Measurements from ENCODE around the gene ESRP2. TPM values are rescaled to one million over a fixed set of nuclear protein-coding genes. Genes with fewer than 3 reads are reported as not detected.

Gene ESRP2
- total RNA-seq, 4 donors from 2014 or later = 0.13 to 2.9 TPM; not detected in 2

Small RNAs within 50 kb of the gene (small RNA-seq; reads per million reads assigned to genes)
- gene RF00554 (0 reads per million in 4 donors), gene RNU6-1262P (0 reads per million in 4 donors)

Other genes with a start within 250 kb of the ESRP2 start
- 1 to 10 TPM; 1.0 to 3.0 (median 1.8) TPM for gene DPEP2, start 236.6 kb downstream of the ESRP2 start, total RNA-seq
- not detected for gene DPEP2NB, start 220.2 kb downstream of the ESRP2 start, total RNA-seq
- gene DDX28, start 212.9 kb downstream of the ESRP2 start, total RNA-seq = 10 to 100 TPM in 1 of 4 donors, 1 to 10 TPM in 3; 6.5 to 10.4 (median 8.0) TPM
- gene DUS2, start 212.8 kb downstream of the ESRP2 start, total RNA-seq = 10 to 100 TPM in 1 of 4 donors, 1 to 10 TPM in 3; 7.2 to 15.0 (median 8.7) TPM
- 10 to 100 TPM; 42.4 to 50.6 (median 49.3) TPM for gene NFATC3, start 150.8 kb downstream of the ESRP2 start, total RNA-seq
- gene PLA2G15, start 9.2 kb upstream of the ESRP2 start, total RNA-seq = 10 to 100 TPM in 3 of 4 donors, 1 to 10 TPM in 1; 4.5 to 18.0 (median 11.7) TPM
- gene SLC7A6, start 28.4 kb upstream of the ESRP2 start, total RNA-seq = 10 to 100 TPM; 19.1 to 51.5 (median 33.7) TPM
- gene SLC7A6OS, start 74.8 kb upstream of the ESRP2 start, total RNA-seq = 10 to 100 TPM; 10.4 to 18.2 (median 11.2) TPM
- 10 to 100 TPM; 11.5 to 34.9 (median 27.4) TPM for gene PRMT7, start 74.9 kb upstream of the ESRP2 start, total RNA-seq
- gene SMPD3, start 212.4 kb upstream of the ESRP2 start, total RNA-seq = under 1 TPM in 3 of 4 donors, not detected in 1; 0.08 to 0.94 (median 0.77) TPM